A549 (cell line): Measurements from ENCODE around the gene ZNHIT2. TPM values are rescaled to one million over a fixed set of nuclear protein-coding genes. Genes with fewer than 3 reads are reported as not detected.

Experiments used
- ATAC-seq, 2 experiments: fragments of 200-7000 bp in 1 of 2; fragments of >200 bp in 1 of 2; cut with Nextera tagmentation in 1 of 2; cut with Tn5 transposase in 1 of 2; 3 replicates each; pipeline versions ENCODE4 v1.8.0 to v1.9.1; 2018 to 2020; ENCODE audit warnings: mild to moderate bottlenecking in 1 of 2, moderate library complexity in 1 of 2
- CTCF ChIA-PET: fragments of 300-600 bp; sonication (Branson Sonifier 250); formaldehyde crosslinking; extraction: SDS; loops from one replicate; lab custom pipeline; 2021; ENCODE audit warnings: antibody characterized with exemption, inconsistent platforms; lab: Yijun Ruan, JAX
- POLR2A ChIA-PET: fragments of 350-600 bp; formaldehyde crosslinking; extraction: SDS; loops from one replicate; lab custom pipeline; 2021; ENCODE audit warnings: antibody characterized with exemption, inconsistent platforms; lab: Yijun Ruan, JAX
- DNase-seq, 2 experiments: peaks; one replicate each; pipeline versions ENCODE4 v3.0.0 to v3.0.0-alpha.2; 2011 to 2016; ENCODE audit warnings: low read depth in 1 of 2, low spot score in 1 of 2
- FAIRE-seq: peaks from 2 replicates; lab custom pipeline; 2011; peaks lifted over from hg19 to GRCh38; lab: Jason Lieb, UNC
- H3K27ac ChIP-seq, 2 experiments: fragments of >200 bp; sonication (Bioruptor Twin); formaldehyde crosslinking; 3 replicates each; pipeline ENCODE4 v1.5.1; 2016 to 2017
- H3K4me1 ChIP-seq: fragments of >200 bp; sonication (Bioruptor Twin); formaldehyde crosslinking; 3 replicates; pipeline ENCODE4 v1.6.1; 2016
- H3K4me2 ChIP-seq: fragments of >200 bp; sonication (Bioruptor Twin); formaldehyde crosslinking; 3 replicates; pipeline ENCODE4 v1.6.1; 2016
- H3K4me3 ChIP-seq: fragments of >200 bp; sonication (Bioruptor Twin); formaldehyde crosslinking; 3 replicates; pipeline ENCODE4 v1.5.1; 2016
- H3K9me3 ChIP-seq: fragments of >200 bp; sonication (Bioruptor Twin); formaldehyde crosslinking; 3 replicates; pipeline ENCODE4 v1.6.1; 2016
- ATOH8 ChIP-seq: fragments of 250-450 bp; sonication (Bioruptor Pico); IDR thresholded peaks from 2 replicates; pipeline ENCODE4 v1.5.0; 2020; ENCODE audit warnings: low read depth, mild to moderate bottlenecking, moderate library complexity
- CEBPB ChIP-seq, 2 experiments: fragments of >200 bp in 1 of 2; sonication (Bioruptor Twin) in 1 of 2; formaldehyde crosslinking in 1 of 2; IDR thresholded peaks; 2 replicates each; pipeline ENCODE4 v1.6.1; 2012 to 2016
- EP300 ChIP-seq, 2 experiments: fragments of >200 bp; sonication (Bioruptor Twin); formaldehyde crosslinking; IDR thresholded peaks; 2 replicates in 1 of 2; 3 replicates in 1 of 2; pipeline ENCODE4 v1.6.1; 2016 to 2017
- FOSL2 ChIP-seq, 2 experiments: fragments of 450-650 bp in 1 of 2; fragments of >200 bp in 1 of 2; sonication (Bioruptor Twin) in 1 of 2; formaldehyde crosslinking; IDR thresholded peaks; 2 replicates each; pipeline versions ENCODE4 v1.5.0 to v1.6.1; 2016 to 2020; ENCODE audit warnings: mild to moderate bottlenecking in 1 of 2, moderate library complexity in 1 of 2
- HDAC2 ChIP-seq: fragments of 200-600 bp; sonication (generic); IDR thresholded peaks from 2 replicates; pipeline ENCODE4 v1.6.1; 2016
- POLR2AphosphoS2 ChIP-seq: conservative IDR thresholded peaks from 2 replicates; pipeline ENCODE4 v1.6.1; 2012; ENCODE audit warnings: low read length, improper control_type of control experiment, inconsistent platforms
- RNF2 ChIP-seq: fragments of 200-600 bp; sonication (generic); IDR thresholded peaks from 2 replicates; pipeline ENCODE4 v1.6.1; 2016; ENCODE audit warnings: low read depth, mild to moderate bottlenecking, antibody characterized with exemption, moderate library complexity, borderline replicate concordance
- SMC3 ChIP-seq: fragments of >200 bp; sonication (Bioruptor Twin); formaldehyde crosslinking; IDR thresholded peaks from 3 replicates; pipeline ENCODE4 v1.6.1; 2018; ENCODE audit warnings: inconsistent platforms
- SREBF2 ChIP-seq: fragments of 450-650 bp; IDR thresholded peaks from 2 replicates; pipeline ENCODE4 v1.6.1; 2014; ENCODE audit warnings: mild to moderate bottlenecking, moderate library complexity
- TFCP2L1 ChIP-seq: fragments of 250-450 bp; sonication (Bioruptor Pico); IDR thresholded peaks from 2 replicates; pipeline ENCODE4 v1.5.0; 2021; ENCODE audit warnings: mild to moderate bottlenecking
- ZFP36 ChIP-seq: fragments of 450-650 bp; IDR thresholded peaks from 2 replicates; pipeline ENCODE4 v1.6.1; 2014; ENCODE audit warnings: borderline replicate concordance; ENCODE audit not compliant: partially characterized antibody
- WGBS: methylation state at CpG from one replicate; pipeline ENCODE4 v1.1.6; 2017; ENCODE audit errors: missing lambda C conversion rate; 5-methylcytosine and 5-hydroxymethylcytosine counted together
- polyA plus RNA-seq, 4 experiments: library from polyadenylated mRNA; depleted of rRNA in 3 of 4; stranded (reverse); fragments of >200 nt; fragmentation: RNase III in 1 of 4; extraction: RNeasy Plus Mini Kit Qiagen cat#74134 plus additional on column Dnase treatment in 1 of 4; gene quantifications; 2 replicates in 3 of 4; 3 replicates in 1 of 4; pipeline ENCODE4 v1.2.3, GENCODE V29; 2011 to 2017
- TF ChIP-seq, protein P1 (sequence below): fragments of 450-650 bp; IDR thresholded peaks from 2 replicates; pipeline ENCODE4 v1.6.1; 2014; ENCODE audit warnings: antibody characterized with exemption
- TF ChIP-seq, protein P2 (sequence below): fragments of 250-450 bp; sonication (Bioruptor Pico); IDR thresholded peaks from 2 replicates; pipeline ENCODE4 v1.5.0; 2021; ENCODE audit warnings: mild to moderate bottlenecking, moderate library complexity, borderline replicate concordance
- TF ChIP-seq, protein P3 (sequence below): IDR thresholded peaks from 2 replicates; pipeline ENCODE4 v1.6.1; 2012
- TF ChIP-seq, protein P4 (sequence below): fragments of 150-350 bp; IDR thresholded peaks from 2 replicates; pipeline ENCODE4 v1.6.1; 2014; ENCODE audit warnings: low read depth, mild to moderate bottlenecking, low read length
- TF ChIP-seq, protein P5 (sequence below): fragments of >200 bp; sonication (Bioruptor Twin); formaldehyde crosslinking; IDR thresholded peaks from 2 replicates; pipeline ENCODE4 v1.6.1; 2016
- TF ChIP-seq, protein P6 (sequence below): IDR thresholded peaks from 2 replicates; pipeline ENCODE4 v1.6.1; 2012; ENCODE audit warnings: low read depth, borderline replicate concordance

The ZNHIT2 gene
- polyA plus RNA-seq, 2 of the 4 experiments (the other 2 are of a cell fraction), result 5.5 to 13.5 TPM

DNA sequence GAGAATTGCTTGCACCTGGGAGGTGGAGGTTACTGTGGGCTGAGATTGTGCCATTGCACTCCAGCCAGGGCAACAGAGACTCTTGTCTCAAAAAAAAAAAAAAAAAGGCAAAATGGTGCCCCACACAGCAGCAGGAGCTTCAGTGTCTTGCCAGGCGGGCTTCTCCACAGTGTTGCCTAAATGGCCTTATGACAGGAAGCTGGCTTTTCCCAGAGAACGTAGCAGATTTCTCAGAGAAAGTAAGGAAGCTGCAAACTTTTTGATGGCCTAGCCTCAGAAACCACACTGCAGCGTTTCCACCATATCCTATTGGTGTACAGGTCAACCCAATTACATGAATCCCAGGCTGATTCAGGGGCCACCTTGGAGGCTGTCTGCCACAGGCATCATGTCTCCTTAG, 39.8 kb upstream of the ZNHIT2 start:
- POLR2A ChIA-PET, result interaction anchor here (0.6 kb wide), 1 partner anchor 22 kb away, joined by 4 read pairs; no protein-coding TSS in a partner anchor
- Histone ChIP-seq H3K4me2 (no peak overlapping the region), H3K4me1 (no peaks in the 10 kb centered on the region)
- FAIRE-seq, result no peak
- TF ChIP-seq RNF2 (no peak), SREBF2 (no peak), POLR2AphosphoS2 (no peak), FOSL2 (IDR thresholded peaks at IDR 0.05) (no peak), FOSL2 (CRISPR knock-in tag; IDR thresholded peaks at IDR 0.05) (no peak), HDAC2 (no peak)
- TF ChIP-seq, protein P1, sequence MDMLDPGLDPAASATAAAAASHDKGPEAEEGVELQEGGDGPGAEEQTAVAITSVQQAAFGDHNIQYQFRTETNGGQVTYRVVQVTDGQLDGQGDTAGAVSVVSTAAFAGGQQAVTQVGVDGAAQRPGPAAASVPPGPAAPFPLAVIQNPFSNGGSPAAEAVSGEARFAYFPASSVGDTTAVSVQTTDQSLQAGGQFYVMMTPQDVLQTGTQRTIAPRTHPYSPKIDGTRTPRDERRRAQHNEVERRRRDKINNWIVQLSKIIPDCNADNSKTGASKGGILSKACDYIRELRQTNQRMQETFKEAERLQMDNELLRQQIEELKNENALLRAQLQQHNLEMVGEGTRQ, result no peak
- TF ChIP-seq, all 56 proteins: peak for 0
- WGBS, result 66% methylated on average over 3 of the region's 3 CpGs
- no peaks in the 10 kb centered on the region for H3K9me3 ChIP-seq
- ATAC-seq (no peak), DNase-seq (no peak)
- H3K4me3 ChIP-seq, result no peak overlapping the region
- CTCF ChIA-PET, result interaction anchor here (0.7 to 1.3 kb wide), 2 partner anchors 8 to 334 kb away, joined by 3 to 4 read pairs; no protein-coding TSS in a partner anchor
- no peak overlapping the region for H3K27ac ChIP-seq

DNA sequence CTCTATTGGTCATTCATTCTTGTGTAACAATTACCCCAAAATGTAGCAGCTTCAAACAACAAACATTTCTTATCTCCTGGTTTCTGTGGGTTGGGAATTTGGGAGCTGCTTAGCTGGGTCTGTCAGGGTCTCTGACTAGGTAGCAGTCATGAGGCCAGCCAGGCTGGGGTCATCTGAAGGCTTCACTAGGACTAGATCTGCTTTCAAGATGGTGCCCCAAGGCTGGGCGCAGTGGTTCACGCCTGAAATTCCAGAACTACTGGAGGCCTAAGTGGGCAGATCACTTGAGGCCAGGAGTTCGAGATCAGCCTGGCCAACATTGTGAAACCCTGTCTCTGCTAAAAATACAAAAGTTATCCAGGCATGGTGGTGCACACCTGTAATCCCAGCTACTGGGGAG, 39.4 kb upstream of the ZNHIT2 start:
- no peak for FAIRE-seq
- 69% methylated on average over 3 of the region's 3 CpGs for WGBS
- DNase-seq, result no peak
- no peak for ATAC-seq
- H3K4me1 ChIP-seq, result no peaks in the 10 kb centered on the region
- no peak overlapping the region for H3K27ac ChIP-seq
- no peak overlapping the region for H3K4me2 ChIP-seq
- CTCF ChIA-PET, result interaction anchor here (0.7 to 1.3 kb wide), 3 partner anchors 9 to 334 kb away, joined by 3 to 4 read pairs (median 4); no protein-coding TSS in a partner anchor
- H3K4me3 ChIP-seq, result no peak overlapping the region
- TF ChIP-seq HDAC2 (no peak), EP300 (IDR thresholded peaks at IDR 0.05) (no peak), ZFP36 (no peak), CEBPB (IDR thresholded peaks at IDR 0.05) (no peak), ATOH8 (no peak), TFCP2L1 (CRISPR knock-in tag) (no peak), SMC3 (no peak)
- TF ChIP-seq, protein P2, sequence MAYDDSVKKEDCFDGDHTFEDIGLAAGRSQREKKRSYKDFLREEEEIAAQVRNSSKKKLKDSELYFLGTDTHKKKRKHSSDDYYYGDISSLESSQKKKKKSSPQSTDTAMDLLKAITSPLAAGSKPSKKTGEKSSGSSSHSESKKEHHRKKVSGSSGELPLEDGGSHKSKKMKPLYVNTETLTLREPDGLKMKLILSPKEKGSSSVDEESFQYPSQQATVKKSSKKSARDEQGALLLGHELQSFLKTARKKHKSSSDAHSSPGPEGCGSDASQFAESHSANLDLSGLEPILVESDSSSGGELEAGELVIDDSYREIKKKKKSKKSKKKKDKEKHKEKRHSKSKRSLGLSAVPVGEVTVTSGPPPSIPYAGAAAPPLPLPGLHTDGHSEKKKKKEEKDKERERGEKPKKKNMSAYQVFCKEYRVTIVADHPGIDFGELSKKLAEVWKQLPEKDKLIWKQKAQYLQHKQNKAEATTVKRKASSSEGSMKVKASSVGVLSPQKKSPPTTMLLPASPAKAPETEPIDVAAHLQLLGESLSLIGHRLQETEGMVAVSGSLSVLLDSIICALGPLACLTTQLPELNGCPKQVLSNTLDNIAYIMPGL, result no peak
- TF ChIP-seq, protein P3, sequence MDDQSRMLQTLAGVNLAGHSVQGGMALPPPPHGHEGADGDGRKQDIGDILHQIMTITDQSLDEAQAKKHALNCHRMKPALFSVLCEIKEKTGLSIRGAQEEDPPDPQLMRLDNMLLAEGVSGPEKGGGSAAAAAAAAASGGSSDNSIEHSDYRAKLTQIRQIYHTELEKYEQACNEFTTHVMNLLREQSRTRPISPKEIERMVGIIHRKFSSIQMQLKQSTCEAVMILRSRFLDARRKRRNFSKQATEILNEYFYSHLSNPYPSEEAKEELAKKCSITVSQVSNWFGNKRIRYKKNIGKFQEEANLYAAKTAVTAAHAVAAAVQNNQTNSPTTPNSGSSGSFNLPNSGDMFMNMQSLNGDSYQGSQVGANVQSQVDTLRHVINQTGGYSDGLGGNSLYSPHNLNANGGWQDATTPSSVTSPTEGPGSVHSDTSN, result no peak
- TF ChIP-seq, protein P4, sequence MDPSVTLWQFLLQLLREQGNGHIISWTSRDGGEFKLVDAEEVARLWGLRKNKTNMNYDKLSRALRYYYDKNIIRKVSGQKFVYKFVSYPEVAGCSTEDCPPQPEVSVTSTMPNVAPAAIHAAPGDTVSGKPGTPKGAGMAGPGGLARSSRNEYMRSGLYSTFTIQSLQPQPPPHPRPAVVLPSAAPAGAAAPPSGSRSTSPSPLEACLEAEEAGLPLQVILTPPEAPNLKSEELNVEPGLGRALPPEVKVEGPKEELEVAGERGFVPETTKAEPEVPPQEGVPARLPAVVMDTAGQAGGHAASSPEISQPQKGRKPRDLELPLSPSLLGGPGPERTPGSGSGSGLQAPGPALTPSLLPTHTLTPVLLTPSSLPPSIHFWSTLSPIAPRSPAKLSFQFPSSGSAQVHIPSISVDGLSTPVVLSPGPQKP, result no peak
- TF ChIP-seq, protein P5, sequence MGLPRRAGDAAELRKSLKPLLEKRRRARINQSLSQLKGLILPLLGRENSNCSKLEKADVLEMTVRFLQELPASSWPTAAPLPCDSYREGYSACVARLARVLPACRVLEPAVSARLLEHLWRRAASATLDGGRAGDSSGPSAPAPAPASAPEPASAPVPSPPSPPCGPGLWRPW, result no peak
- TF ChIP-seq, protein P6, sequence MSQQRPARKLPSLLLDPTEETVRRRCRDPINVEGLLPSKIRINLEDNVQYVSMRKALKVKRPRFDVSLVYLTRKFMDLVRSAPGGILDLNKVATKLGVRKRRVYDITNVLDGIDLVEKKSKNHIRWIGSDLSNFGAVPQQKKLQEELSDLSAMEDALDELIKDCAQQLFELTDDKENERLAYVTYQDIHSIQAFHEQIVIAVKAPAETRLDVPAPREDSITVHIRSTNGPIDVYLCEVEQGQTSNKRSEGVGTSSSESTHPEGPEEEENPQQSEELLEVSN, result no peak
- H3K9me3 ChIP-seq, result no peaks in the 10 kb centered on the region
- POLR2A ChIA-PET, result no interaction called here
